NCI-H1930 (cell line): ENCODE data around the gene SLC5A5.

ENCODE experiments used
- DNase-seq, 2 experiments: peaks; one replicate each; lab custom pipeline; 2025; lab: John Stamatoyannopoulos, UW

SLC5A5 gene

GRCh38 chr19:17920527-17920926, 48.8 kb downstream of the SLC5A5 start:
- no peak for DNase-seq

- DNase-seq, result no peak
Measured at GRCh38 chr19:17922138-17922537, 50.4 kb downstream of the SLC5A5 start.

- no peak for DNase-seq
Measured at GRCh38 chr19:17926044-17926443, 54.3 kb downstream of the SLC5A5 start.

- DNase-seq, result no peak
Measured at GRCh38 chr19:17929056-17929455, 57.3 kb downstream of the SLC5A5 start.

- no peak for DNase-seq
Measured at GRCh38 chr19:17931532-17932191, 59.9 kb downstream of the SLC5A5 start.

GRCh38 chr19:17932485-17933338, 61.0 kb downstream of the SLC5A5 start, which contains the start of gene CCDC124:
CCDC124 (plus strand) TSS chr19:17933015; CDS start chr19:17936421, 3,406 bp downstream.
- DNase-seq, result peak; percentile 74 to 86

GRCh38 chr19:17933414-17934129, 61.8 kb downstream of the SLC5A5 start:
- no peak for DNase-seq

GRCh38 chr19:17936379-17936778, 64.6 kb downstream of the SLC5A5 start:
- no peak for DNase-seq

- DNase-seq, result no peak
Measured at GRCh38 chr19:17937371-17937900, 65.7 kb downstream of the SLC5A5 start.

GRCh38 chr19:17938092-17938845, 66.5 kb downstream of the SLC5A5 start:
- DNase-seq, result peak in 1 of 2 experiments; percentile 45

- no peak for DNase-seq
Measured at GRCh38 chr19:17942181-17942580, 70.4 kb downstream of the SLC5A5 start.

- DNase-seq, result no peak
Measured at GRCh38 chr19:17942582-17943273, 71.0 kb downstream of the SLC5A5 start.

- no peak for DNase-seq
Measured at GRCh38 chr19:17943274-17944221, 71.8 kb downstream of the SLC5A5 start.

- DNase-seq, result no peak
Measured at GRCh38 chr19:17944301-17944700, 72.6 kb downstream of the SLC5A5 start.
